ENCODE results near the gene BTLA.
"Not testable (repeated sequence)": the region's sequence is repeated elsewhere in the genome, so short reads cannot be mapped to it uniquely, and the experiment has no call there.

Gene BTLA

GRCh38 chr3:112489674-112490479 is 9.4 kb downstream of the BTLA start:
- no peak for DNase-seq

GRCh38 chr3:112486811-112487505 is 12.3 kb downstream of the BTLA start:
- DNase-seq = no peak

GRCh38 chr3:112484352-112484751 is 14.9 kb downstream of the BTLA start:
- DNase-seq = no peak

GRCh38 chr3:112482675-112483074 is 16.6 kb downstream of the BTLA start:
- no peak for DNase-seq

- no peak for DNase-seq
These were observed 18.0 kb downstream of the BTLA start for GRCh38 chr3:112481302-112481721.

GRCh38 chr3:112477891-112478290 is 21.4 kb downstream of the BTLA start:
- no peak for DNase-seq

GRCh38 chr3:112476346-112476745 is 22.9 kb downstream of the BTLA start:
- DNase-seq = no peak

- DNase-seq = no peak
These were observed 24.5 kb downstream of the BTLA start for GRCh38 chr3:112474796-112475195.

- DNase-seq = no peak
These were observed 26.6 kb downstream of the BTLA start for GRCh38 chr3:112472691-112473090.

GRCh38 chr3:112471596-112472325 is 27.5 kb downstream of the BTLA start:
- DNase-seq = no peak

- no peak for DNase-seq
These were observed 28.5 kb downstream of the BTLA start for GRCh38 chr3:112470788-112471187.

- no peak for DNase-seq
These were observed 29.6 kb downstream of the BTLA start for GRCh38 chr3:112469671-112470070.

GRCh38 chr3:112467539-112467938 is 31.7 kb downstream of the BTLA start:
- no peak for DNase-seq

- no peak for DNase-seq
These were observed 33.3 kb downstream of the BTLA start for GRCh38 chr3:112466020-112466419.

GRCh38 chr3:112464264-112464663 is 35.0 kb downstream of the BTLA start:
- no peak for DNase-seq

GRCh38 chr3:112463250-112463649 is 36.0 kb downstream of the BTLA start:
- no peak for DNase-seq

- not testable (repeated sequence) for DNase-seq
These were observed 37.5 kb downstream of the BTLA start for GRCh38 chr3:112461787-112462186.

- no peak for DNase-seq
These were observed 38.6 kb downstream of the BTLA start for GRCh38 chr3:112460519-112461195.

GRCh38 chr3:112459750-112460149 is 39.5 kb downstream of the BTLA start:
- no peak for DNase-seq

GRCh38 chr3:112456147-112456546 is 43.1 kb downstream of the BTLA start:
- no peak for DNase-seq

GRCh38 chr3:112448939-112449338 is 50.3 kb downstream of the BTLA start:
- no peak for DNase-seq

GRCh38 chr3:112446343-112446742 is 52.9 kb downstream of the BTLA start:
- DNase-seq = no peak

- no peak for DNase-seq
These were observed 53.4 kb downstream of the BTLA start for GRCh38 chr3:112445839-112446238.
